Measurements from ENCODE around the gene ADAMTS9.

The ADAMTS9 gene, protein sequence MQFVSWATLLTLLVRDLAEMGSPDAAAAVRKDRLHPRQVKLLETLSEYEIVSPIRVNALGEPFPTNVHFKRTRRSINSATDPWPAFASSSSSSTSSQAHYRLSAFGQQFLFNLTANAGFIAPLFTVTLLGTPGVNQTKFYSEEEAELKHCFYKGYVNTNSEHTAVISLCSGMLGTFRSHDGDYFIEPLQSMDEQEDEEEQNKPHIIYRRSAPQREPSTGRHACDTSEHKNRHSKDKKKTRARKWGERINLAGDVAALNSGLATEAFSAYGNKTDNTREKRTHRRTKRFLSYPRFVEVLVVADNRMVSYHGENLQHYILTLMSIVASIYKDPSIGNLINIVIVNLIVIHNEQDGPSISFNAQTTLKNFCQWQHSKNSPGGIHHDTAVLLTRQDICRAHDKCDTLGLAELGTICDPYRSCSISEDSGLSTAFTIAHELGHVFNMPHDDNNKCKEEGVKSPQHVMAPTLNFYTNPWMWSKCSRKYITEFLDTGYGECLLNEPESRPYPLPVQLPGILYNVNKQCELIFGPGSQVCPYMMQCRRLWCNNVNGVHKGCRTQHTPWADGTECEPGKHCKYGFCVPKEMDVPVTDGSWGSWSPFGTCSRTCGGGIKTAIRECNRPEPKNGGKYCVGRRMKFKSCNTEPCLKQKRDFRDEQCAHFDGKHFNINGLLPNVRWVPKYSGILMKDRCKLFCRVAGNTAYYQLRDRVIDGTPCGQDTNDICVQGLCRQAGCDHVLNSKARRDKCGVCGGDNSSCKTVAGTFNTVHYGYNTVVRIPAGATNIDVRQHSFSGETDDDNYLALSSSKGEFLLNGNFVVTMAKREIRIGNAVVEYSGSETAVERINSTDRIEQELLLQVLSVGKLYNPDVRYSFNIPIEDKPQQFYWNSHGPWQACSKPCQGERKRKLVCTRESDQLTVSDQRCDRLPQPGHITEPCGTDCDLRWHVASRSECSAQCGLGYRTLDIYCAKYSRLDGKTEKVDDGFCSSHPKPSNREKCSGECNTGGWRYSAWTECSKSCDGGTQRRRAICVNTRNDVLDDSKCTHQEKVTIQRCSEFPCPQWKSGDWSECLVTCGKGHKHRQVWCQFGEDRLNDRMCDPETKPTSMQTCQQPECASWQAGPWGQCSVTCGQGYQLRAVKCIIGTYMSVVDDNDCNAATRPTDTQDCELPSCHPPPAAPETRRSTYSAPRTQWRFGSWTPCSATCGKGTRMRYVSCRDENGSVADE (N-terminal part only)

DNA sequence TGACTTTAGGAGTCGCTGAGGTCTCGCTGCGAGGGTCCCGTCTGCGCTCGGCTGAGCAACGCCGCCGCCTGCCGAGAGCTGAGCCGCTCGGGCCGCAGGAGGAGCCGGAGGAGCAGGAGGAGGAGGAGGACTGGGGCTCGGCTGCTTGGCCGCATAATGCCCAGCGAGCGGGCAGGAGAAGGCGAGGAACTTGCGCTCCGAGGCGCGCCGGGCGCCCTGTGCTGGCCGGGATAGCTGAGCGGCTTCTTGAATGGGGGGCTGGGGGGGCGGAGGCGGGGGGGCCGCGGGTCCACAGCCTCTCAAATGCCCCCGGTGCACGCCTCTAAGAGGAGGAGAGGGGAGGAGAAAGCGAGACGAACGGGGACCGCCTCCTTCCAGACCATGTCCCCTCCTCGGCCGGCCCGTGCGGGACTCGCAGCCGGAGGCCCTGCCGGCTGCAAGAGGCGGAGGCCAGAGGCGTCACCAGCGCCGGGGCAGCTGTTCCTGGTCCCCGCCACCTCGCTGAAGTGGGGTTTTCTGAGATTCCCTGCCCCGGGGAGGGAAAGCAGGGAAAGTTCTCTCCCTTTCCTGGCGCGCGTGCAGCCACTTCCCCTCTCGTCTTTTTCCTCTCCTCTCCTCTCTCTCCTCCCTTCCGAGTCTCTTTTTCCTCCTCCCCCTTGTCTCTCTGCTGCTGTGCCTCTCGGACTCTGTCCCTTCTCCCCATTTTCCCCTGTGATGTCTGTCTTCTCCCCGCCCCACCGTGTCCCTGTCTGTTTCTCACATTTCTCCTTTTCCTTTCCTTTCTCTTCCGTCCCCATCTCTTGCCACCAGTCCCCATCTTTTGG lies at the start of gene ADAMTS9:
TSS of gene ADAMTS9 (minus strand) at position 220 of the 824 bp plus-strand sequence. CDS start 343 bp downstream, outside the sequence.
- no peak for DNase-seq

DNA sequence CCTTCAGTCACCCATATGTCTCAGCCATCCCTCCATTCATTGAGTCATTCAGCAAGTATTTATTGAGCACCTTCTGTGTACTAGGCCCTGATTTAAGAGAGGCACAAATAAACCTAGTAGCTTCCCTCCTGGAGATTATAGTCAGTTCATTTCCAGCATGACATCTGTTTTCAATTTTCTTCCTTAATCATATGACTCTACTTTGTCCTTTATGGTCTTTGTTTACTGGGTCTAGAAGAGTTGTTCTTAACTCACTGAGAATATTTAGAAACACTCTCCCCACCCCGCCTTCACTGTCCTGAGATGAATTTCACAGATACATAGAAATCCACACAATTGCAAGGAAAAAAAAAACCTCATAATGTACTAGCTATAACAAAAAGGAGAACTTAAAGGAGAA lies 44.8 kb upstream of the ADAMTS9 start:
- DNase-seq = no peak

DNA sequence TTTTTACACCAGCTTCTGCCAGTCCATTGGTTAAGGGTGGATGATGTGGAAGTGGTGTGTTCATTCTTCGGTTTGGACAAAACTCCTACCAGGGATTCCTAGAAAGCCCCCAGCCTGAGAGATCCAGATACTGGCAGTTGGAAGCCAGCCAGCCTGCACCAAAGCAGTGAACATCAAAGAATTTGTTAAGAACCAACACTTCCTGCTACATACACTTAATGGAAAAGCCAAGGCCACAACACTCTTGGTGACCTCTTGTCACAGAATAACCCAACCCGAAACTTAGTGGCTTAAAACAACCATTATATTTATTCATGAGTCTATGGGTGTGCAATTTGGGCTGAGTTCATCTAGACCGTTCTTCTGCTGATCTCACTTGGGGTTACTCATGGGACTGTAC lies 42.9 kb upstream of the ADAMTS9 start:
- DNase-seq = no peak

DNA sequence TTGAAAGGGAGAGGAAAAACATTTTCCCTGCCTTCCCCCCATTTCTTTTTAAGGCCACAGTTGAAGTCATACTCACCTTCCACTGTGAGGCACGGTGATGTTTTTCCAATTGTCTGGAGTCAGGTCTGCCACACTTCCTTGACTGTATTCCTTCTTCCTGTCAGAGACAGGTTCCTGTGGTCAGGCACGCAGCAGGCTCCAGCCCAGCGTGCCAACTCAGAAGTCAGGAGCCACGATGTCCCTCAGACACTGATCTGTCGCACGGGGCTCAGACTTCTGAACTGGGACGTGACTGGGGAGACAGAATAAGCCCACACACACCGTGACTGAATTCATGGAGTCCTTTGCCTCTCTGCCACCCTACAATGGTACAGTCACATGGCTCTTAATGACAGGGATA lies 41.2 kb upstream of the ADAMTS9 start:
- no peak for DNase-seq

DNA sequence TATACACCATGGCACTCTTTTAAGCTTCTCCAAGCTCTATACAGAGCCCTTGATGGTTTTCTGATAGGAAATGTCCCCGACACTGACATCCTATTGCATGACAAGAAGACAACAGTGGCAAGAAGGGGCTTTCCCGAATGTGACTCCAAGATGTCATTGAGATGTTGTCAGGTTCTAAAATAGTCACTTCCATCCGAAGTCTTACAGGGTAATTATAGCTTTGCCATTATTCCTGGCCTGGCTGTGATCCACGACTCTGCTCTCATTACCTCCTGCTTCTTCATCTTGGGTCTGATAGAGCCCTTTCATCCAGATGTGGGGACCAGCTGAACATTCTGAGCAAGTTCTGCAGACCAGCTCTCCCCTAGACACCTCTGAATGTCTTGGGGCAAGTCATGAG lies 40.6 kb upstream of the ADAMTS9 start:
- DNase-seq = no peak

DNA sequence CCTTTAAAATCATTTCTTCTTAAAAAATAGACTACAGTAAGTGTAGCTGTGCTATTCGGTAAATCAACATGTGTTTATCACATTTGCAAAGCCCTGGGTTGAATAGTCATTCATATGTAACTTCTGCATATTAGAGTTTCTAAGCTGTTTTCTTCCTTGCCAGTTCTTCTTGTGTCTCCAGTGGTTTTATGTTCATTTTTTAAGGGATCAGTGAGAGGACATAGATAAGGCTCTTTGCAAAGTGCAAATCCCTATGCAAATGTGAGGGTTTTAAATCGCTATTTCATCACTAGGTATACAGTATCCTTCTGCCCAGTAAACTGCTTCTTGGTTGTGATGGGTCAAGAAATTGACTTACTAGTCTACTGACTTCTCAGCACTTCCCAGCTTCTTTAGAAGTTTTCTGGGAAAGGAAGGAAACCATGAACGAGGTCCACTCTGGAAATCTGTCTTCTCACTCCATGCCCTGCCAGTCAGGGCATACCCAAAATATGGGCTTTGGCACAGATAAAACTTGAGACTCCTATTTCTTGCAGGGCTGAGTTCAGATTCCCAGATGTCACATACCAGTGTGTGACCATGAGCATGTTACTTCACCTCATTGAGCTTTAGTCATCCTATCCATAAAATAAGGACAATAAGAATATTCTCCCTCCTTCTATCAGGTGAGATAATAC lies 38.8 kb upstream of the ADAMTS9 start:
- no peak for DNase-seq

DNA sequence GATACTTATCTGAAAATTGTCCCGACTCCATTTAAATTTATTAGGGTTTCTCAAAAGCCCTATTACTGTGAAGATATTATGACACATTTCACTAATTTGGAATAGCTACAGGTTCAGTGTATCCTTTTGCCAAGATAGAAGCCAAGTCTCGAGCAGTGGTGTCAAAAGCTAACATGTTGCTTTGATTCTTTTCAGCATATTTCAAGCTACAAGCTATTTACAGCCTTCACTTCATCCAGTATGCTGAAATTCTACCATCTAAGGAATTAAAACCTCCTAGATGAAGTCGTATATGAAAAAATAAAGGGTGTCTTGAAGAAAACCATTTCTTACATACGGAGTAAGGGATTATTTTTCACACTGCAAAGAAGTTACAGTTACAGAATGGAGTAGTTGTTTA lies 31.2 kb upstream of the ADAMTS9 start:
- no peak for DNase-seq

DNA sequence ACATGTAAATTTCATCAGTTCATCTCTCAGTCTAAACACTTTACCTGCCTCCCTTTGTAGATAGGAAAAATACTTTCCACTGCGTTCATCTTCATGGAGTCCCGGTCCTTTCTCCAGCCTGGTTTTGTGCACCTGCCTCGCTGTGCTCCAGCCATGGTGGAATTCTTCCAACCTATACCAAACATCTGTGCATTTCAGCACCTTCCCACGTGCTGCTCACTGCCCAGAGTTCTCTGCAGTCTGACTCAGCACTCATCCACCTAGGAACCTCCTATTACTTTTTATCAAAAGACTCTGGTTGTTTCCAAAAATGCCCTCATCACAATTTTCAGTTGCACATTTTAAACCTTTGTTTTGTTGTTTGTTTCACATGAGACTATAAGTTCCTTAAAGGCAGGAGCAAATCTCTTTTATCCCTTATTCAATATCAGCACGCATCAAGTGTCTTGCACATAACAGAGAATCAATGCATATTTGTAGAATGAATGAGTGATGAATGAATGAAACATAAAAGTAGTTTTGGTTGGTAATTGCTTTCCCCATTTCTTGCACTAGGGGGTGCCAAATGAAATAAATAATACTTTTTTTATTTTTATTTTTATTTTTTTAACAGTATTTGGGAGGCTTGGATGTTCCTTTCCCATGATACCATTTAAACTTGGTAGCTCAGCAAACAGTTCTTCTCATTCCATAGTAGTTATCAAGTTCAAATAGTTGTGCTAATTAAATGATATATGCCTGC lies 30.2 kb upstream of the ADAMTS9 start:
- DNase-seq = no peak

DNA sequence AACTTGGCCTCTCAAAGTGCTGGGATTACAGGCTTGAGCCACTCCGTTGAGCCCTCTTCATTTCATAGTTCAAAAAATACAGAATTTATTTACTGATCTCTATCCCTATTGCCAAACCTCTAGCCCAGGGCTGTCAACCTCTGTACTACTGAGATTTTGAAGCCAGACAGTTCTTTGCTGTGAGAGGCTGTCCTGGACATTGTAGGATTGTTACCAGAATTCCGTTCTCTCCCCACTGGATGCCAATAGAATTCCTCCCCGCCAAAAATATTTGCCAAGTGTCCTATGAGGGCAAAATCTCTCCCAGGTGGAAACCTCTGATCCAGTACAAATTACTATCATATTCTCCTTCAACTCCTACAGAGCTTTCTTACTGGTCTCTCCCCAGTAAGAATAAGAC lies 29.6 kb upstream of the ADAMTS9 start:
- DNase-seq = no peak

DNA sequence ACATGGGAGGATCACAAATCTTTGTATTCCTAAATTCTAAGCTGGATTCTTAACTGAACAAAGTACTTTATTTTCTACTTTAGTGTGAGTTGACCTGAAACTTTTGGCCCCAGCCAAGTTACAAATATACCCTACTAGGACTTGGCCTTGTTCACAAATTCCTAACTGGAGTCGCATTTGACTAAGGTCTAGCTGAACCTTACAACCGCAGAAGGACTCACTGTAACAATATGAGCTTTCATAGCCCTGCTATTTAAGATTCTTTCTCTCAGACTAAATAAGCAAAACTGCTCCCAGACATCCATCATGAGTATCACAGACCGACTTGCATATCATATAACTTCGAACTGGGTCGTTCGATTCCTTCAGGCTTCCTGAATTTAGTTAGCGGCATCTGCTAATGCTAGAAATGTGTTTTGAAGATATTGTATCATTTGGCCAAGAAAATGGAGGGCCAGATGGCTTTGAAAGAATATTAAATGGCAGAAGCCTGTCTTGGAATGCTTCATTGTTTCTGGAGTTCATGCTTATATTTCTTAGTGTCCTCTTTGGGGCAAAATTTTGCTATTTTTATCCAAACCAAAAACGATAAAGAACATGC lies 28.4 kb upstream of the ADAMTS9 start:
- DNase-seq = no peak

DNA sequence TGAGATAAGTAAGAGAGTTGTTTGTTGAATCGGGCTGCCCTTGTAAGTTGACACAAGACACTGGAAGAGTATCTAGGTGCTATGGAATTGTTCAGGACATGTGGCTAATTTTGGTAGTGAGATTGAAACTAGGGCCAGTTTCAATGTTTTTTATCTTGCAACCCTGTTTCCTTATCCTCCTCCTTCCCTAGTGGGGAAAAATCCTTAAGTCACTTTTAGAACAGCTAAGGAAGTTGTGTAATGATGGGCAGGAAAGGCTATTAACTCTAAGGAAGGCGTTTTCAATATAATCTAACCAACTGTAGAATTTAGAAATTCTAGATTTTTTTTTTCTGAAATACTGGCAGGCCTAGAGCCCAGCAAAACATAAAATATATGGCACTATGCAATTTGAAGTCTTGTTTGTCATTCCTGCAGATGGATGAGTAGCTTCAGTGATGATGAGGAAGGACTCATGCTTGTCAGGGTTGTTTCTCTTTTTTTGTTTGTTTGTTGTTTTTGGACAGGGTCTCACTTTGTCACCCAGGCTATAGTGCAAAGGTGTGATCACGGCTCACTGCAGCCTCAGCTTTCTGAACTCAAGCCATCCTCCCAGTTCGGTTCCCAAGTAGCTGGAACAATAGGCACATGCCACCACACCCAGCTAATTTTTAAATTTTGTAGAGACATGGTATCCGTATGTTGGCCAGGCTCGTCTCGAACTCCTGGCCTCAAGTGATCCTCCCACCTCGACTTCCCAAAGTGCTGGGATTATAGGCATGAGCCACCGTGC lies 27.6 kb upstream of the ADAMTS9 start:
- DNase-seq = no peak

DNA sequence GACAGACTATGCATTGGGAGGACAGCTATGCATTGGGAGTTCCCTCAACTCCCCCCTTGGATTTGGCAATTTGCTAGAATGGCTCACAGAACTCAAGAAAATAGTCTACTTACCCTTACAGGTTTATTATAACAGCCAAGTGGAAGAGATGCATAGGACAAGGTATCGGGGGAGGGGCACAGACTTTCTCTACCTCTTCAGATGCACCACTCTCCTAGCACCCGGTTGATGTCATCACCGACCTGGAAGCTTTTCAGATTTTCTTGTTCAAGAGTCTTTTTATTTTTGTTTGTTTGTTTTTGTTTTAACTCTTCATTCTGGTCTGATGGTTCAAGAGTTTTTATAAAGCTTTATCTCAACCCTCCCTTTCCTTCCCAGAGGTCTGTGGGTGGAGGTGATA lies 20.7 kb upstream of the ADAMTS9 start:
- DNase-seq = no peak

DNA sequence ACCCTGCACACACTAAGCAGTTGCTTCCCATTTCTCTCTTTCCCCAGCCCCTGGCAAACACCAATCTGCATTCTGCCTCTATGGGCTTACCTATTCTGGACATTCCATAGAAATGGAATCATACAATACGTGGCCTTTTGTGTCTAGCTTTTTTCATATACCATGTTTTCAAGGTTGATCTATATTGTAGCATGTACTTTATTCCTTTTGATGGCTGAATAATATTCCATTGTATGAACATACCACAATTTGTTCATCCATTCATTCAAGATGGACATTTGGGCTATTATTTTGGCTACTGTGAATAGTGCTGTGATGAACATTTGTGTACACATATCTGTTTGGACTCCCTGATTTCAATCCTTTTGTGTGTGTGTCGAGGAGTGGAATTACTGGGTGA lies 18.1 kb upstream of the ADAMTS9 start:
- DNase-seq = no peak

DNA sequence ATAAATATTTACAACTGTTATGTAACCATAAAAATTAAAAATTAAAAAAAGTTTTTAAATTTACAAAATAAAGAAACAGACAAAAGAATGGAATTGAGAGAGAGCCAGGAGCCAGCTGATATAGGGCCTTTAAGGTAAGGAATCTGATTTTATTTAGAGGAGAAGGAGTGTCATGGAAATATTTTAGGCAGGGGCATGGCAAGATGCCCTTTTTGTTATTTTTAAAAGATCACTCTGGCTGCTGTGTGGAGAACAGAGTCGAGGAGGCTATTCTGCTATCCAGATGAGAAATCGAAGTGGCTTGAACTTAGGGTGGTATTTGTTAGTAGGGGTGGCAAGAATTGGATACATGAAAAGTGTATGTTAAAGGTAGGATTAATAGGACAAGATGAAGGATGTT lies 9.1 kb upstream of the ADAMTS9 start:
- DNase-seq = no peak

DNA sequence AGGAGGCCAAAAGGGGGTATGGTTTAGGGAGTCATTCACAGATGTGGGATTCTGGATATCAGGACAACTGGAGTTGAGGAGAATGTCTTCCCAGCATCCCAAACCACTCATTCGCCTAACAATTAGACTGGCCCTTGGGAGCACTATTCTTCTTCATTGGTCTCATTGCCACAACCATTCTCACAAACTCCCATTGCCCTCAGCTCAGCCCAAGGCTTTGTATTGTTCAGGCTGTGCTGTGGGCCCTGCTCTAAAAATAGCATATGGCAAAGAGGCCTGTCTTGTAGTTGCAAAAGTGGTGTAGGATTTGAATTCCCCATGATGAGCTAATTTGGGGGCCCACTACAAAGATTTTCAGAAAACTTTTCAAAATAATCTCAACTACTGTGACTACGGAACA lies 6.3 kb upstream of the ADAMTS9 start:
- no peak for DNase-seq

DNA sequence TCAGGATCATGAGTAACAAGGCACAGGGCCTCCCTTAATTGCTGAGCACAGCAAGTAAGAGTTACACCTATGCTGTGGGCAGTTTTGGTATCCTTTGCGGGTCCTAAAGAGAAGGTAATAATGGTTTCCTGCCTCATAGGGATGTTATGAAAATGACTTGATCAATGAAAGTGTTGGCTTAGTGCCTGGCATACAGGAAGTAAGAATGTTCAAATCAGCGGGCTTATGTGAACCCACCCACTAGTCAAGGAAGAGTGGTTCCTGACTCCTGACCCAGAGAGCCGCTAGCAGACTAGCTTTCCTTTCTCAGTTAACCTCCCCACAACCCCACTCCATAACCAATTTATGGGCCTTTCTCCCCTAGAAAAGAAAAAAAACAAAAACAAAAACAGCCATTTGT lies 5.2 kb upstream of the ADAMTS9 start:
- no peak for DNase-seq

DNA sequence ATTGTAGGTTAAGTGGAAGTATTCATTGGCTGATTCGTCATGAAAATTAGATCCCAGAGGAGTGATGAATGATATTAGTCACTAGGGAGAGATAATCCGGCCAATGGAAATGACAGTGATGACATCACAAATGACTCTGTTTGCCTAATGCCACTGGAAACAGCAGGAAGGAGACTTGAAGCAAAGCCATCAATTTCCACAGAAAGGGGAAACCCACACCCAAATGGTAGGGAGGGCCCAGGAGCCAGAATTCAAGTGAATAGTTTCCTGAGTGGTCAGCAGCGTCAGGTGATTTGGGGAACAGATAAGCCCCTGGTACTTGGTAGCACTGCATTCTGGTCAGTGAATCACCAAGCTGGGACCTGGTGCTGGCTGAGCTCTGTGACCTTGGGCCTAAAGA lies 3.3 kb upstream of the ADAMTS9 start:
- no peak for DNase-seq

DNA sequence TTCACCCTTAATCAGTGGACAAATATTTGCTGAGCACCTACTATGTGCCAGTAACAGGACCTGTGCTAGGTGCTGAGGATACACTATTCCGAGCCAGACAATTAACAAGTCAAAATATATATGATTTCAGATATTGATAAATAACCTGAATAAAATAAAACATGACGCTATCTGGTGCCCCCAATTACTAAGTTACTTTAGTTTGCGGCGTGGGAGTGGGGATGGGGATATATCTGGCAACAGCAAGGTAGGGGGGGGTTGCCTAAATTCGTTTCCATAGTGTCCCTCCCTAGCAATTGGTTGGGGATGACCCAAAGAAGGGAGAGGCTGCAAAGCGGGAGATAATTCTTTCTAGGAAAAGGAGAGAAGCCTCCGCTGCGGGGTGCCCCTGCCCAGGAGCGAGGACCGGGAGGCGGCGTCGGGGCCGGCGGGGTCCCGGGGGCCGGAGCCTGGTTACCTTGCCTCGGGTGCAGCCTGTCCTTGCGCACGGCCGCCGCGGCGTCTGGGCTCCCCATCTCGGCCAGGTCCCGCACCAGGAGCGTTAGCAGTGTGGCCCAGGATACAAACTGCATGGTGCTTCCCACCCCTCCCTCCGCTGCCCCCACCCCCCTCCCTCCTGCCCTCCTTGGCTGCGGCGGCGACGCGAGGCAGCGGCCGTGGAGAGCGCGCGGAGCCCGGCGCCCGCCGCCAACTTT lies 567 bp downstream of the ADAMTS9 start:
- no peak for DNase-seq

DNA sequence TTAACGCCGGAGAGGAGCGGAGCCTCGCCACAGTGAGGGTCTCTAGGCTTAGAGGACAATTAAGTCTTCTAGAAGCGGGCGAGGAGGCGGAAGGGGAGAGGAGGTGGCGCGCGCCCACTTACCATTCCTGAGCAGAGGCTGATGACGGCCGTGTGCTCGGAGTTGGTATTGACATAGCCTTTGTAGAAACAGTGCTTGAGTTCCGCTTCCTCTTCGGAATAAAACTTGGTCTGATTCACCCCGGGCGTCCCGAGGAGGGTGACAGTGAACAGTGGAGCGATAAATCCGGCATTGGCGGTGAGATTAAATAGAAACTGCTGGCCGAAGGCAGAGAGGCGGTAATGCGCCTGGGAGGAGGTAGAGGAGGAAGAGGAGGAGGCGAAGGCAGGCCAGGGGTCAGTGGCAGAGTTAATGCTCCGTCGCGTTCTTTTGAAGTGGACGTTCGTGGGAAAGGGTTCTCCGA lies 1.3 kb downstream of the ADAMTS9 start:
- no peak for DNase-seq

Measured in NCI-H1105 (cell line).